GM21515 (cell line): ENCODE data around the gene THRA.
"Not testable (repeated sequence)": the region's sequence is repeated elsewhere in the genome, so short reads cannot be mapped to it uniquely, and the experiment has no call there.

Experiments
- ATAC-seq: cut with Tn5 transposase; IDR thresholded peaks from one replicate; pipeline ENCODE4 v1.9.1; 2021; ENCODE audit not compliant: unreplicated experiment

The THRA gene

DNA sequence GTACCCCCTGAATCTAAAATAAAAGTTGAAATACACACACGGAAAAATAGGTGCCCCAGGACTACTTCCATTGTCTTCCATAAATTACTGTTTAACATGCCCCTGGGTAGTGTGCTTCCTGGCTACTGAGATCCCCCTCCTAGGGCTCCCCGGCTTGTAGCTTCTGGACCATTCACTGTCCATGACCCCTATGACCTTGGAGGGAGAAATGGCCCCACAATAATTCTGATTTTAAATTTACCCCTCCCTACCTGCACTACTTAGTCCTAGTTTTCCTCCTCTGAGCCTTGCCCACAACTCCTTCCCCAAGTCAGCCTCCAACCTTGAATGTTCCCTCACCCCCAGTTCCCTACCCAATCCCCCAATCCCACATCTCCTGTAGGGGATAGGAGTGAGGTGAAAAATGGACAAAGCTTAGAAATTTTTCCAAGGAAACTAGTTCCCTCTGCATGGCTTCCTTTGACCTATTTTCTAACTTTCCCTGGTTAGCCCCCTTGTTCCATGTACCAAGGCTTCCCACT, 49.5 kb downstream of the THRA start:
- ATAC-seq = no peak

- no peak for ATAC-seq
Observed at GRCh38 chr17:40112718-40113109, 49.9 kb downstream of the THRA start.

- ATAC-seq = peak; percentile 74
Observed at GRCh38 chr17:40113110-40113906, 50.5 kb downstream of the THRA start.

DNA sequence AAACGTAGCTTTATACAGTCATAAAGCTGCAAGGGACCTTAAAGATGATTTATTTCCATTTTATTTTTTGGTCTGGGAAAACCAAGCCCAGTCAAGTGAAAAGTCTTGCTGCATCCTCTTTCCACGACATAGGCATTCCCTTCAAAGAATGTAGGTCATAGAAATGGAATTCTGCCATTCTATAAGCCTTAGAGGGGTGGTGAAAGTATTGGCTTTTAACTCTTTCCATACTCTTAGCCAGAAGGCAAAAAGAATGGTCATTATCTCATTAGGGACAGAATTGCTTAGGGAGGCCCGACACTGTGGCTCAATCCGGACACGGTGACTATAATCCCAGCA, 51.1 kb downstream of the THRA start:
- no peak for ATAC-seq

- ATAC-seq = no peak
Observed at GRCh38 chr17:40115101-40115436, 52.3 kb downstream of the THRA start.

DNA sequence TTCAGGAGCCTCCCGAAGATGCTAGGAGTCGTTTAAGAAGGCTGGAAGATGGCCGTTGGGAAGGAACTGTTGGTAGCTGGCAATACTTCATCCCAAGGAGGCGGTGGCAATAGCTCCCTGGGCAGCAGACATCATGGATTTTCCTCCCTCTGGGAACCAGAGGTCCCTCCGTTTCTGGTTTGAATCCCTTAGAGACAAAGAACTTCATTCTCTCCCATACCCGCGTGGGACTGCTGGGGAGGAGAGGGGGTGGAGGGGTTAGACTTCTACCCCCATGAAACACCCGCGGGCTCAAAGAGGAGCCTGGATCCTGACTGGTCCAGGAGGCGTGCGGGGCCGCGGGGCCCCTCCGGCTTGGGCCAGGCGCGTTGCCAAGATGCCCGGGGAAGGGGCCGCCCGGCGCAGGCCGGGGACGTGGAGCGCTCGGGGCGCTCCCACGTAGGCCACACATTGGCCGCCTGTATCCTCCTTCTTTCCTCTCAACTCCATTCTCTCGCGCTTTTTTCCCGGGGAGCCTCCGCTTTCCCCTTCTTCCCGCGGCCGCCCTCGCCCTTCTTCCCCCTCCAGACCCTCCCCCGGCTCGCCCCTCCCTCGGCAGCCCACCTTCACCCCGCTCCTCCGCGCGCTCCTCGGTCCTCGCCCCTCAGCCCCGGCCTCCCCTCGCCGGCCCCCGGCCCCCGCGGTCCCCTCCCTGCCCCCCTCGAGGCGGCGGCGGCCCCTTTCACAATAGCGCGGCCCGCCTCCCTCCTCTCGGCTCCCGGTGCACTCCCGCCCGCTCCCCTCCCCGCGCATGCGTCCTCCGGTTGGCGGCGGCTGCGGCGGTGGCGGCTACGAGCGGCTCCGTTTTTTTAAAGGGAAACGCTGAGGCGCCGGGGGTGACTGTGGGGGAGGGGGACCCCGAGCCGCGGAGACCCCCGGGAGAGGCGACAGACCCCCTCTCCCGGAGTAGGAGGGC, 58.7 kb downstream of the THRA start, which contains the start of gene MSL1:
Gene MSL1, plus strand, starts transcription at position 791 of the 955 bp plus-strand sequence. CDS start 642 bp downstream, outside the sequence.
- ATAC-seq = no peak

GRCh38 chr17:40122136-40122998, 59.6 kb downstream of the THRA start:
- ATAC-seq = no peak

DNA sequence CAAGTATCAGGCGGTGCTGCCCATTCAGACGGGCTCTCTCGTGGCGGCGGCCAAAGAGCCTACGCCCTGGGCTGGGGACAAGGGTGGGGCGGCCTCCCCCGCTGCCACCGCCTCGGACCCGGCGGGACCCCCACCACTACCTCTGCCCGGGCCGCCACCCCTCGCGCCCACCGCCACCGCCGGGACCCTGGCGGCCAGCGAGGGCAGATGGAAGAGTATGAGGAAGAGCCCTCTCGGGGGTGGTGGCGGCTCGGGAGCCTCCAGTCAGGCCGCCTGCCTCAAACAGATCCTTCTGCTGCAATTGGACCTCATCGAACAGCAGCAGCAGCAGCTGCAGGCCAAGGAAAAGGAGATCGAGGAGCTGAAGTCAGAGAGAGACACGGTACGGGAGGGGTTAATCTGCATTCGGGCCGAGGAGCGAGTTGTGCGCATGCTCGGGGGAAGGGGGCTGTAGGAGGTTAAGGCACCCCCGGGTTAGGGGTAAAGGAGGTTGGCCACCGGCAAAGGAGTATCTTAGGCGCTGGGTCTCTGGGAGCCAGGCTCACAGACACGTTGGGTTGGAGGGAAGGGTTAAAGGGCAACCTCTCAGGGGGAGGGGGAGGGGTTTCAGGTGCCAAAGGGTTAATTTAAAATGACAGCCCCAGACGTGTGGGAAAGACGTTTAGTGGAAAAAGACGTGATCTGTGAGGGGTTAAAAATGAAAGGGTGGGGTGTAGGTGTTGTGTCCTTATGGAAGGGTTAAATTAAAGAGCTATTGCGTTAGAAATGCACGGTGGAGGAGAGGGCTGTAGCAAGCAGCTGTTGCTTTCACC, 60.4 kb downstream of the THRA start:
- no peak for ATAC-seq

DNA sequence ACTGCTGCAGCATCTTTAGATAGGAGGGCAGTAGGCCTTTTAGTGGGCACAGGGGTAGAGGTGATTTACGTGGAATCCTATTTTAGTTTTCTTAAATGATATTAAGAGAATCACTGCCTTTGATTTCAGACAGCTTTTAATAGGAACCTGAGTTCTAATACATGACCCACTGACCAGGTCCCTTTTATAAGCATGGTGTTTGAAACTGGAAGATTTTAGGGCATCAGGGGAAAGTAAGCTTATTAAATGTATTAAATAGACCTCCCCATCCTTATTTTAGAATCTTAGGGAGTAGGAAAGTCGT, 61.0 kb downstream of the THRA start:
- no peak for ATAC-seq

GRCh38 chr17:40124279-40125141, 61.7 kb downstream of the THRA start:
- ATAC-seq = no peak

- no peak for ATAC-seq
Observed at GRCh38 chr17:40129498-40129897, 66.7 kb downstream of the THRA start.

DNA sequence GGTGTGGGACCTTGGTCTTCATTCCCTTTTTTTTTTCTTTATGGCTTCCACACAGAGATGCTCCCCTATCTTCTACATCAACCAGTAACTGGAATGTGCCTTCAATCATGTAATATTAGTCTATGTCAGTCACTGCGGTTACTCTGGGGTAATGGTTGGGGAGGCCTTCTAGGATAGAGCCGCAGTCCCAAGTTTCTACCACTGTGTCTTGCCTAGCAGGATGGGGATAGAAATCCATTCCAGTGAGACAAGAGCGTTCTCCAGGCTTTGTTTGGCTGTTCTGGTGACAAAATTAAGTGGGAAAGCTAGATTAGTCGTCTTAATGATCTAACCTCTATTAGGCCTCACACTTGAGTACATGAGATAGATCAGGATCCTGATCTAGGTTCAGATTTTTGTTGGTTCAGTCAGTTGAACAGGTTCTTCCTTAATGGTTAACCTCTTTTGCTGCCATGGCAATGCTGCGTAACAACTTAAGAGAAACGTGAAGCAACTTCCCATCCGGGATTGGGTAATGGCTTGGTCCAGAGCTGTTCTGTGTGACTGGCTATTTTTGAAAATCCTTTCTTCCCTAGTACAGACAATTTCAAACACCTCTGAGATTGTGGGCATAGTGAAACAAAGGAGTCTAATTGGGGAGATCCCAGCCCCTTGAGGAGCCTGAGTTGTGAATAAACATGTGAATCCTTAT, 67.7 kb downstream of the THRA start:
- no peak for ATAC-seq

- ATAC-seq = no peak
Observed at GRCh38 chr17:40134184-40134583, 71.4 kb downstream of the THRA start.

- ATAC-seq = no peak
Observed at GRCh38 chr17:40135817-40136216, 73.1 kb downstream of the THRA start.

DNA sequence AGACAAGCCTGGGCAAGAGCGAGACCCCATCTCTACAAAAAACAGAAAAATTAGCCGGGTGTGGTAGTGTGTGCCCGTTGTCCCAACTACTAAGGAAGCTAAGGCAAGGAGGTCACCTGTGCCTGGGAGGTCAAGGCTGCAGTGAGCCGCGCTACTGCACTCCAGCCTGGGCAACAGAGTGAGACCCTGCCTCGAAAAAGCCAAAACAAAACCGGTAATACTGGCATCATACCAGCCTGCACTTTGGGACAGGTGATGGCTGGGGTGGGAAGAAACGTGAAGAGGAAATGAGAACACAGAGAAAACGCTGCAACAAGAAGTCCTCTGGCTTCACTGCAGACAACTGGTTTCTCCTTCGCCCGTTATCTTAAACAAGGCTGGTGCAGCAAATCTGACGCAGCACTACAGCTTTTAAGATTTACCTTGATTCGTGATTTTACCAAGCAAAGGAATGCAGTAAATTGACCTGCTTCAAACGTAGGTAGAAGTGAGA, 76.8 kb downstream of the THRA start:
- ATAC-seq = peak; percentile 25

- ATAC-seq = not testable (repeated sequence)
Observed at GRCh38 chr17:40143166-40143565, 80.4 kb downstream of the THRA start.
